IPS-NIHi11 (cell line): ENCODE results near the gene RTCA.
"Not testable (repeated sequence)": the region's sequence is repeated elsewhere in the genome, so short reads cannot be mapped to it uniquely, and the experiment has no call there.

ENCODE experiments used
- DNase-seq: peaks from one replicate; pipeline ENCODE4 v3.0.0; 2012; ENCODE audit warnings: mixed read lengths, low spot score

The RTCA gene

DNA sequence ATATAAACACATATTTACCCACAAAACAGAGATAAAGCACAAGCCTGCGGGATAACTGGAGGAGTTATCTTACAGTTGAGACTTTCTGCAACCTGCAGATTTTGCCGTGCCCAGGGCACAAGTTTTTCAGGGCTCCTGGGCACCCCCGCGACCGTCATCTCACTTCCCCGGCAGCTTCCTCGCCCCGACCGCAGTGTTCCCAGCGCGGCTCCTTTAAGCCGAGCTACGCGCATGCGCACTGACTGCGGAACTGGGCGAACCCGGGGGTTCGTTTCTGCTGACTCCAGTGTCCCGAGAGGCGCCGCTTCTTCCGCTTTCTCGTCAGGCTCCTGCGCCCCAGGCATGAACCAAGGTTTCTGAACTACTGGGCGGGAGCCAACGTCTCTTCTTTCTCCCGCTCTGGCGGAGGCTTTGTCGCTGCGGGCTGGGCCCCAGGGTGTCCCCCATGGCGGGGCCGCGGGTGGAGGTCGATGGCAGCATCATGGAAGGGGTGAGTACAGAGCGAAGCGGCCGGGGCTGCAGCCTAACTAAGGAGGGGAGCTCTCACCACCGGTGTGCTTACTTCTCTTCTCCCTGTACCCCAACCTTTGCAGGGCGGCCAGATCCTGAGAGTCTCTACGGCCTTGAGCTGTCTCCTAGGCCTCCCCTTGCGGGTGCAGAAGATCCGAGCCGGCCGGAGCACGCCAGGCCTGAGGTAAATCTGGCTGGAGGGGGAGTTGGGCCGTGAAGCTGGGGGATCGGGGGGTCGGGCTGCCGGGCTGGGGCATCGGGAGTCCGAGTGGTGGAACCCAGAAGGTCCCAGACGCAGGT, at the start of gene RTCA:
Gene RTCA (plus strand): TSS at position 286 of the 810 bp plus-strand sequence. CDS start 160 bp downstream, at position 446.
- peak; percentile 96 for DNase-seq

DNA sequence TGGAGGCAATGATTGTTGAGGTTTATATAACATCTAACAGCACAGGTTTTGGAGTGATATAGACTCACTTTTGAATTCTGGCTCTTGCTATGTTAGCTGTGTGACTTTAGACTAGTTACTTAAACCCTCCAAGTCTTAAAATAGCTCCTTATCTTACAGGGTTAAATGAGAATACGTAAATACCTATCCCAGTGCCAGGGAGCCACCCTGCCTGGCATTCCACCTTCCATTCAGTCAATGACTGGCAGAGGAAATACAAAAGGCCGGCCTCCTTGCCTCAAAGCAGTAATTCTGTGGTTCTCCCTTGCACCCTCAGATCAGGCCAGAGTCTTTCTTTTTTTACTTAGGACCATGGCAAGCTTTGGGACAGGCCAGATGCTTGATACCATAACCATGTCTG, 48.2 kb upstream of the RTCA start:
- DNase-seq = no peak

DNA sequence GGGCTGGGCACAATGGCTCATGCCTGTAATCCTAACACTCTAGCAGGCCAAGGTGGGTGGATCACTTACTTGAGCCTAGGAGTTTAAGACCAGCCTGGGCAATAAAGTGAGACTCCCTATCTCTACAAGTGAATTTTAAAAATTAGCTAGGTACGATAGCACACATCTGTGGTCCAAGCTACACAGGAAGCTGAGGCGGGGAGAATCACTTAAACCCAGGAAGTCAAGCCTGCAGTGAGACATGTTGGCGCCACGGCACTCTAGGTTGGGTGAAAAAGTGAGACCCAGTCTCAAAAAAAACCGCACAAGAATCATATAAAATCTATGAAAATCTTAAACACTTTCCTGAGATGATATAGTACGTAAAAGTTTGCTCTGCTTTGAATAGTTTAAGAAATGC, 46.6 kb upstream of the RTCA start:
- DNase-seq = no peak

DNA sequence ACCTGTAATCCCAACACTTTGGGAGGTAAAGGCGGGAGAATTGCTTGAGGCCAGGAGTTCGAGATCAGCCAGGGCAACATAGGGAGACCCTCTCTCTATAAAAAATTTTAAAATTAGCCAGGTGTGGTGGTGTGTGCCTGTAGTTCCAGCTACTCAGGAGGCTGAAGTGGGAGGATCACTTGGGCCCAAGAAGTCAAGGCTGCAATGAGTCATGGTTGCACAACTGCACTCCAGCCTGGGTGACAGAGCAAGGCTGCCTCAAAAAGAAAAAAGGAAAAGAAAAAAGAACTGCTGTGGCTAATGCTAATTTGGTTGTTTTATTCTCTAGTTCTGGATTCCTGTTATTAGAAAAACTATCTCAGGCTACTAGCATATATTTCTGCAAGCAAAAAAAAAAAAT, 46.1 kb upstream of the RTCA start:
- DNase-seq = no peak

DNA sequence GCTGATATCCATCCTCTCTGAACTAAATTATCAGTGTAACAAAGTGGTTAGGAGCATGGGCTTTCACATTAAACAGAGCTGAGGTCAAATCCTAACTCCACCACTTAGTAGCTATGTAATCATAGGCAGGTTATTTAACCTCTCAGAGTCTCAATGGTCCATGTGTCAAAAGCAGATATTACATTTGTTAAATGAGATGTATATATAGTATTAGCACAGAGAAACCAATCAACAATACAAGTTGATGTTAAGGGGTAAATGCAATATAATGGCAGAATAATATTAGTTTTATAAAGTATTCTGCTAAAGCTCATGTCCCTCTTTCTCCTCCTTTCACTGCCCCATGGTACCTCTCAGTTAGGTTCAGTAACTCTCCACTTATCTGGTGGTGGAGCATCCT, 43.6 kb upstream of the RTCA start:
- DNase-seq = no peak

DNA sequence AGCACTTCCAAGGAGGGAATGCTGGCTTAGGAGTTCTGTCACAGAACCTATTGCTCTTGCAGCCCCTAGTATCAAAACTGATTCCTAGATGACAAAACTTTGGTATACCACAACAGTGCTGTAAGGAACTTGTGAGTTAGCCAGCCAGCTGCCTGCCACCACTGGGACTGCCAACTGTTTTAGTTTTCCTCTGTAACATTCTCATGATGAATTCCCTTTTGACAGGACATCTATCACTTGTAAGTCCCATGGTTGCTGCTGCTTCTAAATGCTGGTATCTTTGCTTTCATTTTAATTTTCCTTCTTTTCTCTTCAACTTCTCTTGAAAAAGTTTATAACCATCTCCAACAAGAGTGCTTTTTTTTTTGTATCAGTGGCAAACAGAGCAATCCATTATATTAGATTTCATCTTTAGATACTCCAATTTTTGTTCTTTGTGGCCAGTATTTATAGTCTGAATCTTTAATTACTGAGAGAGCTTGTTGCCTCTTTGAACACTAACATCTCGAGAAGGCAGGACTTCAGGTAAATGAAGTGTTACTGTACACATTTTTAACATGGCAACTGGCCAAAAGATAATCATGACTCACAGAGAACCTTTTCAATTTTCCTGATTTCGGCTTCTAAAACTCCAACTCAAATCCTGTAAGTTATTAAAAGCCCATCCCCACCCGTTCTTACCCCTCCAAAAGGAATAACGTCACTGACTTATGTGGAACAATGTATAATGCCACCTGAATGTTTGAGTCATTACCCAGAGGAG, 36.2 kb upstream of the RTCA start:
- no peak for DNase-seq

DNA sequence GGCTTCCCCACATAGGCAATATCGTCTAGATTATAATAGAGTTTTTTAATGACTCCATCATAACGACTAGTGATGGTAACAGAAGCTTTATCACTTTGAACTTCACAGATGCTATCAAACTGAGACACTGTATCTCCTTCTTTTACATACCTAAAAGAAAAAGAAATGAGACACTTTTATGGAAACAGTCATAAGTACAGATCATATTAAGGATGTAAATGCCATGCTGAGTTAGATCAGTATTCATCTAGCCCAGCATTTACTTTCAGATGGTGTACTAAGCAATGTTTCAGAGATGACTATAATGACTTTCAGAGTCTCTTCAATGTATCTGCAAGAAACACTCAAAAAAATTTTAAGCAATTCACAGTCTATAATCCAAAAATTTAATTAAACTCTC, 35.3 kb upstream of the RTCA start:
- DNase-seq = no peak

DNA sequence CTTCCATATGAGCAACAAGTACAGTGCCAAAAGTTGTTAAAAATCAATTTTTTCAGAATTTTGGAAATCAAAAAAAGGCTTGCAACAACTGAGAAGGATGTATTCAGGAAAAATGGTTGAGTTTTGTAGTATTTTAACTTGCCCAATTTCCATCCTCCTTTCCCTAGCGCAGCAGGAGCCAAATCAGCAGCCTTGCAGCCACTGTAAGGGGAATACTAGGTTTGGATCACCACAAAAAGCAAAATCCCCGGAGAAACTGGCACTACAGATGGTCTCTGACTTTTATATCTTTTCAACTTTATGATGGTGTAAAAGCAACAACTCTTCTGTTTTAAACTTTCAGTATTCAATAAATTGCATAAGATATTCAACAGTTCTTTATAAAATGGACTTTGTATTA, 34.3 kb upstream of the RTCA start:
- DNase-seq = no peak

DNA sequence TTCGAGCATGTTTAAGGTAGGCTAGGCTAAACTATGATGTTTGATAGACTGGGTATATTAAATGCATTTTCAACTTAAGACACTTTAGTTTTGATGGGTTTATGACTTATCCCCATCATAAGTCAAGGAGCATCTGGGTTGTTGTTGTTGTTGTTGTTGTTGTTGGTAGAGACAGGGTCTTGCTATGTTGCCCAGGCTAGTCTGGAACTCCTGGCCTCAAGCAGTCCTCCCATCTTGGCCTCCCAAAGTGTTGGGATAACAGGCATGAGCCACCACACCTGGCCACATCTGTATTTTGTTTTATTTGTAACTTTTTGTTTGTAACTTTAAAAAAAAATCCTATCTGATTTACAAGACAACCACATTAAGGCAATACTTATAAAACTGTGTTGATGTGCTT, 33.9 kb upstream of the RTCA start:
- no peak for DNase-seq

DNA sequence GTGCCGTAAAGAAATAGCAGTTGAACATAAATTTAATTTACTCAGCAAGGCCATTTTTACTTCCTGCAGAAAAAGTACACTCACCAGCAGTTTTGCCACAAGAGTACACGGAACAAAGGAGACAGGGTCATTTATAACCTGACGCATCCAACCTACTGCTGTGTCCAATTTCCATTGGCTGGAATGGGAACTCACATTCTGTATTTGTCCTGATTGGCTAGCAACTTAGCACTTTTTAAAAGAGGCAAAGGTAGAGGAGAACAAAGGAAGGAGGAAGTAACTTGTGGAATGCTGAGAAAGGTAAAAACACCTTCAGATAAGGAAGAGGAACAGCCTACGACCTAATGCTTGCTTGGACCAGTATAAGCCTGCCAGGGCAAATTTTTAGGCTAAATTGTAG, 32.5 kb upstream of the RTCA start:
- DNase-seq = not testable (repeated sequence)

DNA sequence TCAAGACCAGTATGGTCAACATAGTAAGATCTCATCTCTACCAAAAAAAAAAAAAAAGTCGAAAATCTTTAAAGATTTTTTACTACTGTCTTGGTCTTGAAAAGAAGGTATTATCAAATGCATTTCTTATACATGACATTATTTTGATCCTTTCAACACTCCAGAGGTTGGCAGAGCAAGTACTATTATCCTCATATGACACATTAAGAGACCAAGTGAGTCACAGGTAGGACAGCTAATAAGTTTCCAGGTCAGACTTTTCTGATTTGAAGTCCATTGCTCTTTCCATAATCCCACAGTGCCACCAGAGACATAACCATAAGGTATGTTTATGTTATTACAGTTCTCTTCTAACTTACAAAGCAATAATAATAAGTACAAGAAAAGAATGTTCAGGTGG, 31.6 kb upstream of the RTCA start:
- DNase-seq = no peak

DNA sequence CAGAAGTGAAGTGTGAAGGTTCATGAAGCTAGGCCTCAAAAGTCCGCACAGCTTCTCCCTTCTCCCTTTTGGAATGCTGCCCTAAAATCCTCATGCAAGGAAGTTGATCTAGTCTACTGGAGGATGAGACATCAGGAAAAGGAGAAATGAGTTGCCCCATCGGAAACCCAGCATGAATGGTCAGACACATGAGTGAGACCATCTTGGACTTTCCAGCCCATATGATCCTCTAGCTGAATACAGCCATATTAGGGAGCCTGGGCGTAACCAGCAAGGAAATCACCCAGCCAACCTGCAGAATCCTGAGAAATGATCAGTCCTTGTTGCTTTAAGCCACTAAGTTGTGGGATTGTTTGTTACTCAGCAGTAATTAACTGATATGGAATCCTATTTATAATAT, 28.9 kb upstream of the RTCA start:
- DNase-seq = no peak

DNA sequence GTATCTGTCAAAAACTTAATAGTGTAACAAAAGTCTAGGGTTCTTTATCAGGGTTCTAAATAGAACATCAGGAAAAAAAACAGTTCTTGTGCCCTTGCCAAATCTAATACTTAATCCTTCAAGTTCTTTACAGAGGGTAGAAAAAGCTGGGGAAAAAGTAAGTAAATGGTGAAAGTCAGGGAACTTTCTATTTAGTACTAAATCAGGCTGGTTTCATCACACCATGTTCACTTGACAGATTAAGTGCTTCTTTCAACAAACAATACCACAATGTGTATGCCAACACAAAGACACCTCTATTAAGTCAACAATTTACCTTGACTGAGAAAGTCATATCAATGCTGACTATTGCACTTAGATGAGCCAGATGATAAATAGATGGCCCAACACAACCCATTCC, 26.1 kb upstream of the RTCA start:
- DNase-seq = no peak

DNA sequence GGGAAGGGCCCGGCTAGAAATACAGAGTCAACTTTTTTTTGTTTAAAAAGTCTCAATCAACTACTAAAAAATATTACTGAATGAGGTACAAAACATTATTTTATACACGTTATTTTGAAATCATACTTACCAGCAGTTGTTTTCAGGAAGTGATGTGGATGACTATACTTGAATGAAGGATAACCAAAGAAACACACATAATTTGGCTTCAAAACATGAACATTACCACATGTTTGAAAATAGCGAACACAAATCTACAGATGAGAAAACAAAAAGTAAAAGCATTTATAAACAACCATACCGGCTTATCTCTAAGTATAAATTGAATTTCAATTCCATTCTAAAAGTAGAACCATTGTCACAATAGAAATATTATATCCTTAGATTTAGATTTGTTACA, 25.4 kb upstream of the RTCA start:
- DNase-seq = no peak

DNA sequence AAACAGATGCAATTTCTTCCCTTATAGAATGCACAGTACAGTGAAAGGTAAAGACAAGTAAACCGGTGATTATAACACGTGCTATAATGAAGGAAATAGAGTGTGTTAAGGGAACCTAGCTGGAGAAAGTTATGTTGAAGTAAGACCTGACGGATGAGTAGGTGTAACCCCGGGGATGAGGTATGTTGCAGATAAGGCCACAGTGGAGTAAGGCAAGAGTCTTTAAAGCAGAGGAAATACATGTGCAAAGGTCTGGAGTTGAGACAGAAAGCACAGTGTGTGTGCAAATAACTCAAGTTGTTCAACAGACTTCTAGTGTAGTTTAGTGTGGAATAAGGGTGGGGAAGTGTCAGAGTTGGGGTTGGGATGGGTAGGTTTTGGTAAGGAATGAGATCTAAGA, 19.3 kb upstream of the RTCA start:
- DNase-seq = no peak

DNA sequence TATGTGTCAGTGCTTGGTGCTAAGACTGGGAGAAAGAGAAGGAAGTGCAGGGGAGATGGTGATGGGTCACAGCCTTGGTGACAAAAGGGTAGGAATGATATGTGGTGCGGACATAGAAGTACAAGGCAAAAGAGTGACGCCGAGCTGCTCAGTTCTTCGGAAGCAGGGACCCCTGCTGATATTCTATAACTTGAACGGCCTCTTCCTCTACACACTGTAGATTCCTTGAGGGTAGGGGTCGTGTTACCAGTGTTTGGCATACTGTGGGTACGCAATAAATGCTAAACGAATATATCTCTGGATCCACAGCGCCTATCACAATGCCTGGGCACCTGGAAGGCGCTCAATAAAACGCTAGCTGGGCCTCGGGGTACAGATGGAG, 16.9 kb upstream of the RTCA start:
- DNase-seq = peak; percentile 17

DNA sequence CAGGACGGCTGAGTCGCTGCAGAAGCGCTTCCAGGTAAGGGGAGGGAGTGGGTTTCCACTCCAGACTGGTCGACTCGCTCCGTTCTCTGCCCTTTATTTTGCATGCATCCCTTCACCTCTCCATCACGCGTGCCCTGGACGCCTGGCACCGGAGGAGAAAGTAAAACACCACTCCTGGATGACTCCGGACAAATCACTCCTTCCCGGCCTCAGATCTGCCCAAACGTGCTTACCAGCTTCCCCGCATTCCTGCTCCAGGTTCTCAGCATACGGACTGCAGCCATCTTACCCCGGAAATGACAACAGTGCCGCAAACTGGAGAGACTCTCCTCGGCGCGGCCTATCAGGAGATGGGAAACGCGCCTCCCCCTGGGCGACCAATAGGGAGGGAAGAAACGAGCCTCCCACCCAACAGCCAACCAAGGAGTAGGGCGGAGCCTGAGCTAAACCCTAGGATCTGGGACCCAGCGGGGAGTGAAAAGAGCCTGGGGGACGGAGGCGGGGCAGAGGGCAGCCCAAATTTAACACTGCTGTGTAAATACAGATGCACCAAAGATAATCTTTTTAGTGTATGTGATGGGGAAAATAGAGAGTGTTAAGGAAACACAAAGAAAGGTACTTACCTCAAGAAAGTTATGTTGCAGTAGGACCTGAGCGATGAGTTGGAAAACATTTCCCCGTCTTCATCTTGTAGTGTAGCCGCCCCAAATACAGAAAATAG, 16.3 kb upstream of the RTCA start, which contains the start of gene DBT:
Gene DBT (minus strand): TSS at position 298 of the 721 bp plus-strand sequence. CDS start 14 bp downstream, at position 284.
- DNase-seq = peak; percentile 99

DNA sequence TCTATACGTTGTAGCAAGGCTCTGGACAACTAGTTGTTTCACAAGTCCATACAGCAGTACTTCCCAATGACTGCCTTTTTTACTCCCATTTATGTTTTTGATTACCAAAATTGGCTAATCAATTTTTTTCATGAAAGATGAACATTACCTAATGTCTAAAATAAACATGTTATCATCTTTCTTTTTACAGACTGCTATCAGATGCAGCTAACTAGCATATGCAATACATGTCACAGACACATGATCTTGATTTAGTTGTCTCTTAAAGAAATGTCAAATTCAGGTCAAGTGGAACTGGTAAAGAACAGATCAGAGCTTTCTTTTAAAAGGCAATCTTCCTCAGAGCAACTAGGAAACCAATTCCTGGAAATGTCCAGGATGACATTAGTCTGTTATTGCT, 15.8 kb upstream of the RTCA start:
- DNase-seq = no peak

DNA sequence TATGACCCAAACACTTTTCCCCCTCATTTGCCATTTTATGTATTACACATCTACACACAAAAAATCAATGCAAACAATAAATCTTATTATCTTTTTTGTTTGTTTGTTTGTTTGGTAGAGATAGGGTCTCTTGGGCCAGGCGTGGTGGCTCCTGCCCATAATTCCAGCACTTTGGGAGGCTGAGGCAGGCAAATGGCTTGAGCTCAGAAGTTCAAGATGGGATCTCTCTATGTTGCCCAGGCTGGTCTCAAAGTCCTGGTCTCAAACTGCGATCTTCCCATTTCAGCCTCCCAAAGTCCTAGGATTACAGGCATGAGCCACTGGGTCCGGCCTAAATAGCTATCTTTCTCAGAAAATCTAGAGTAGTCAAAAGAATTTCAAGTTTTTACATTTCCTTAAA, 15.2 kb upstream of the RTCA start:
- DNase-seq = no peak

DNA sequence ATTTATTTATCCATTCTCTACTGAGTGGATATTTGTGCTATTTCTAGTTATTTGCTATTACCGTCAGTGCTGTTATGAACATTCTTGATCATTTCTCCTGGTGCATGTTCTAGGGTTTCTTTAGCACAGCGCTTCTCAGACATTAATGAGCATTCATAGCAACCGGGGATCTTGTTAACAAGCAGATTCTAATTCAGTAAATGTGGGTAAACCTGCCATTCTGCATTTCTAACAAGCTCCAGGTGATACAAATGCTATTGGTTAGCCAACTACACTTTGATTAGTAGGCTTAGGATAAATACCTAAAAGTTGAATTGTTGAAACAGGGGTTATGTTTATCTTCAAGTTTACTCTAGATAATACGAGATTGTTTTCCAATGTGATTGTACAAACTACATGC, 13.1 kb upstream of the RTCA start:
- no peak for DNase-seq

DNA sequence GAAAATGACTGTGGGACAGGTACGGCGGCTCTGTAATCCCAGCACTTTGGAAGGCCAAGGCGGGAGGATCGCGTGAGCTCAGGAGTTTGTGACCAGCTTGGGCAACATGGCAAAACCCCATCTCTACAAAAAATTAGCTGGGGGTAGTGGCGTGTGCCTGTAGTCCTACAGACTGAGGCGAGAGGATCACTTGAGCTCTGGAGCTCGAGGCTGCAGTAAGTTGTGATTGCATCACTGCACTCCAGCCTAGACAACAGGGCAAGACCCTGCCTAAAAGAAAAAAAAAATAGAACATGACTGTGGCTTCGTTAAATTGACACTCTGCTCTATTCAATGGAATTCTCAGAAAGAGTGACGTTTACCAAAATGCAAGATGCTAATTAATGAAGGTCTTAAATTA, 12.5 kb upstream of the RTCA start:
- DNase-seq = no peak

DNA sequence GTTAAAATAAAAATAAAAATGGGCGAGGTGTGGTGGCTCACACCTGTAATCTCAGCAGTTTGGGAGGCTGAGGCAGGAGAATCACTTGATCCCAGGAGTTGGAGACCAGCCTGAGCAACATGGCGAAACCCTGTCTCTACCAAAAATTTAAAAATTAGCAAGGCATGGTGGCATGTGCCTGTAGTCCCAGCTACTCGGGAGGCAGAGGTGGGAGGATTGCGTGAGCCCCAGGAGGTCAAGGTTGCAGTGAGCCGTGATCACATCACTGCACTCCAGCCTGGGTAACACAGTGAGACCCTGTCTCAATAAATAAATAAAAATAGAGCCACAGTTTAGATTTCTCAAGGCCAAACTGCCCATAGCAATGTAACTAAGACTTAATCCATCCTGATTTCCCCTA, 9.7 kb upstream of the RTCA start:
- DNase-seq = not testable (repeated sequence)

DNA sequence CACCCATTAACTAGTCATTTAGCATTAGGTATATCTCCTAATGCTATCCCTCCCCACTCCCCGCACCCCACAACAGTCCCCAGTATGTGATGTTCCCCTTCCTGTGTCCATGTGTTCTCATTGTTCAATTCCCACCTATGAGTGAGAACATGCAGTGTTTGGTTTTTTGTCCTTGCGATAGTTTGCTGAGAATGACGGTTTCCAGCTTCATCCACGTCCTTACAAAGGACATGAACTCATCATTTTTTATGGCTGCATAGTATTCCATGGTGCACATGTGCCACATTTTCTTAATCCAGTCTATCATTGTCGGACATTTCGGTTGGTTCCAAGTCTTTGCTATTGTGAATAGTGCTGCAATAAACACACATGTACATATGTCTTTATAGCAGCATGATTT, 7.6 kb upstream of the RTCA start:
- DNase-seq = not testable (repeated sequence)
